Measurements from ENCODE around the gene PARD3.

DNA sequence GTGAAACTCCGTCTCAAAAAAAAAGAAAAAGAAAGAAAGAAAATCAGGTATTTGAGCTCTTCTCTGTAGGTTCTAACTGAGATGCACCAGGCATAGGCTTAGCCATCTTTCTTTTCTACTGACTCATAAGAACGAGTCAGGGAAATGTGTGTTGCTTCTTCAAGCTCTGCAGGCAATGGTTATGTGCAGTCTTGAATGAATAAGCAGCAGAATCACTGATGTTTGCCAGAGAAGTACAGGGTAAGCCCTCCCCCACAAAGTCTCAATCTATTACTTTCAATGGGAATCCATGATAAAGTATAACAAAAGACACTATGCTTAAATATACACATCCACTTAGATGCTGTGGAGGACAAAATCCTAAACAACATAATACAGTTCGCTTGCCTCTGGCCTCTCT is 239.2 kb downstream of the PARD3 start:
- no peak for TF ChIP-seq CTCF (IDR thresholded peaks at IDR 0.05; ENCODE audit: low read depth, low read length, poor library complexity, severe bottlenecking)
- TF ChIP-seq EZH2phosphoT487 (IDR thresholded peaks at IDR 0.05; ENCODE audit: borderline replicate concordance, low read length), result no peak
